ENCODE results near the gene PPP1CB. TPM values are rescaled to one million over a fixed set of nuclear protein-coding genes. Genes with fewer than 3 reads are reported as not detected.

The PPP1CB gene
- 100 to 1,000 TPM; 241 to 260 TPM for total RNA-seq
- polyA plus RNA-seq (ENCODE audit: insufficient read length in 6 of 6): 100 to 1,000 TPM; 144 to 205 (median 170) TPM
- long read RNA-seq, donor 1, full-length matches to known transcripts: 72 of 114 reads
- long read RNA-seq, donor 1, partial matches to known transcripts: 42 of 114 reads
- long read RNA-seq, donor 1, other reads (novel, unspliced or antisense): 0 of 114 reads
- long read RNA-seq, donor 2, full-length matches to known transcripts: 55 of 87 reads
- long read RNA-seq, donor 2, partial matches to known transcripts: 32 of 87 reads
- long read RNA-seq, donor 2, other reads (novel, unspliced or antisense): 0 of 87 reads
- long read RNA-seq, donor 3, full-length matches to known transcripts: 35 of 170 reads
- long read RNA-seq, donor 3, partial matches to known transcripts: 135 of 170 reads
- long read RNA-seq, donor 3, other reads (novel, unspliced or antisense): 0 of 170 reads
- long read RNA-seq, donor 4, full-length matches to known transcripts: 2 of 3 reads
- long read RNA-seq, donor 4, partial matches to known transcripts: 1 of 3 reads
- long read RNA-seq, donor 4, other reads (novel, unspliced or antisense): 0 of 3 reads
- long read RNA-seq, donor 5, full-length matches to known transcripts: 59 of 80 reads
- long read RNA-seq, donor 5, partial matches to known transcripts: 21 of 80 reads
- long read RNA-seq, donor 5, other reads (novel, unspliced or antisense): 0 of 80 reads
- long read RNA-seq, donor 6, full-length matches to known transcripts: 50 of 59 reads
- long read RNA-seq, donor 6, partial matches to known transcripts: 9 of 59 reads
- long read RNA-seq, donor 6, other reads (novel, unspliced or antisense): 0 of 59 reads
- long read RNA-seq, donor 7, full-length matches to known transcripts: 31 of 31 reads
- long read RNA-seq, donor 7, partial matches to known transcripts: 0 of 31 reads
- long read RNA-seq, donor 7, other reads (novel, unspliced or antisense): 0 of 31 reads
- long read RNA-seq, donor 8, full-length matches to known transcripts: 39 of 44 reads
- long read RNA-seq, donor 8, partial matches to known transcripts: 5 of 44 reads
- long read RNA-seq, donor 8, other reads (novel, unspliced or antisense): 0 of 44 reads
- long read RNA-seq, donor 9: 0 reads
- long read RNA-seq, donor 10: 0 reads
- long read RNA-seq, donor 11, full-length matches to known transcripts: 63 of 124 reads
- long read RNA-seq, donor 11, partial matches to known transcripts: 61 of 124 reads
- long read RNA-seq, donor 11, other reads (novel, unspliced or antisense): 0 of 124 reads
- long read RNA-seq, donor 12, full-length matches to known transcripts: 37 of 55 reads
- long read RNA-seq, donor 12, partial matches to known transcripts: 18 of 55 reads
- long read RNA-seq, donor 12, other reads (novel, unspliced or antisense): 0 of 55 reads

- Histone ChIP-seq H3K27me3 (no peaks in the 10 kb centered on the region), H3K4me3 (peak within 1 kb of the TSS; percentile 83 to 96), H3K36me3 (no peaks in the 10 kb centered on the region), H3K4me1 (peaks cover 9 to 51% of the 10 kb centered on the region in 2 donors), H3K9me3 (no peaks in the 10 kb centered on the region), H3K27ac (peak within 1 kb of the TSS; percentile 100)
- ATAC-seq (peak; percentile 90), DNase-seq (peak; percentile 94 to 99 (median 98))
- TF ChIP-seq CTCF (IDR thresholded peaks at IDR 0.05): no peak
- intact Hi-C loops (cut with DNase I): loop anchor here in 1 of 2 donors (10.0 kb wide), 1 partner anchor 157 kb away; no protein-coding TSS in a partner anchor
Measured at GRCh38 chr2:28751252-28751955, at the start of gene PPP1CB. PPP1CB (plus strand) TSS chr2:28751830; CDS start chr2:28752125, 295 bp downstream.

- Histone ChIP-seq H3K27me3 (no peaks in the 10 kb centered on the region), H3K27ac (no peak overlapping the region), H3K4me1 (no peaks in the 10 kb centered on the region), H3K9me3 (peaks cover 0 to 4% of the 10 kb centered on the region in 2 donors), H3K36me3 (no peaks in the 10 kb centered on the region), H3K4me3 (no peak overlapping the region)
- no peak for TF ChIP-seq CTCF (IDR thresholded peaks at IDR 0.05)
- ATAC-seq: no peak
- no peak for DNase-seq
- intact Hi-C loops (cut with DNase I): no loop called here
Measured at GRCh38 chr2:28702415-28702861, 49.2 kb upstream of the PPP1CB start.

- ATAC-seq (no peak), DNase-seq (no peak)
- no peak overlapping the region for H3K27ac ChIP-seq
- intact Hi-C loops (cut with DNase I): no loop called here
- H3K9me3 ChIP-seq: peaks cover 0 to 4% of the 10 kb centered on the region in 2 donors
- H3K4me3 ChIP-seq: no peak overlapping the region
- no peaks in the 10 kb centered on the region for H3K36me3 ChIP-seq
- no peak for TF ChIP-seq CTCF (IDR thresholded peaks at IDR 0.05)
- no peaks in the 10 kb centered on the region for H3K4me1 ChIP-seq
- H3K27me3 ChIP-seq: no peaks in the 10 kb centered on the region
Measured at GRCh38 chr2:28702878-28703277, 48.8 kb upstream of the PPP1CB start.

- no peak overlapping the region for H3K4me3 ChIP-seq
- DNase-seq (no peak), ATAC-seq (no peak)
- H3K9me3 ChIP-seq: peaks cover 0 to 4% of the 10 kb centered on the region in 2 donors
- intact Hi-C loops (cut with DNase I): no loop called here
- no peak for TF ChIP-seq CTCF (IDR thresholded peaks at IDR 0.05)
- H3K27me3 ChIP-seq: no peaks in the 10 kb centered on the region
- peaks cover 9 to 14% of the 10 kb centered on the region in 2 donors for H3K4me1 ChIP-seq
- H3K36me3 ChIP-seq: no peaks in the 10 kb centered on the region
- H3K27ac ChIP-seq: no peak overlapping the region
Measured at GRCh38 chr2:28704621-28705020, 47.0 kb upstream of the PPP1CB start.

Data from left lung (tissue), 14 donors.